ENCODE results near the gene KCNH3.

GRCh38 chr12:49535921-49536525 is 2.8 kb upstream of the KCNH3 start:
- TF ChIP-seq CTCF (IDR thresholded peaks at IDR 0.05), result no peak
- TF ChIP-seq POLR2A (IDR thresholded peaks at IDR 0.05), result no peak
- no peak for TF ChIP-seq EP300 (IDR thresholded peaks at IDR 0.05)
